Prostate gland (tissue), 2 donors: ENCODE data around the gene PMFBP1. TPM values are rescaled to one million over a fixed set of nuclear protein-coding genes. Genes with fewer than 3 reads are reported as not detected.

Experiments used
- DNase-seq: peaks from one replicate; pipeline ENCODE4 v3.0.0-alpha.2; 2019; ENCODE audit warnings: low spot score
- H3K27ac ChIP-seq, 2 donors: fragments of 200-600 bp; sonication (generic); 2 replicates each; pipeline ENCODE4 v1.5.1; 2017 to 2019
- H3K27me3 ChIP-seq: fragments of 200-600 bp; sonication (generic); replicated peaks from 2 replicates; pipeline ENCODE4 v1.5.1; 2019; ENCODE audit not compliant: insufficient read depth
- H3K36me3 ChIP-seq, 2 donors: fragments of 200-600 bp; sonication (generic); 1 replicate in 1 of 2; 2 replicates in 1 of 2; pipeline versions ENCODE4 v1.5.1 to v1.8.1; 2017 to 2019
- H3K4me1 ChIP-seq: fragments of 200-600 bp; sonication (generic); replicated peaks from 2 replicates; pipeline ENCODE4 v1.5.1; 2019
- H3K4me3 ChIP-seq, 2 donors: fragments of 200-600 bp; sonication (generic); 2 replicates each; pipeline ENCODE4 v1.5.1; 2017 to 2019
- H3K9me3 ChIP-seq: fragments of 200-600 bp; sonication (generic); 2 replicates; pipeline ENCODE4 v1.5.1; 2017
- POLR2A ChIP-seq: fragments of 450-650 bp; IDR thresholded peaks from one replicate; pipeline ENCODE4 v1.6.1; 2016; ENCODE audit warnings: antibody characterized with exemption, mild to moderate bottlenecking
- POLR2AphosphoS5 ChIP-seq: sonication (generic); formaldehyde crosslinking; IDR thresholded peaks from one replicate; pipeline ENCODE4 v1.6.1; 2017; ENCODE audit warnings: antibody characterized with exemption
- WGBS: methylation state at CpG from one replicate; pipeline ENCODE4 v1.1.5; 2018; 5-methylcytosine and 5-hydroxymethylcytosine counted together
- intact Hi-C: fragments of 100-400 bp; cut with DNase I; formaldehyde crosslinking; loops from one replicate; pipeline ENCODE4 v1.14.2; 2022
- total RNA-seq, 2 donors: library from RNA; depleted of rRNA; stranded (reverse); fragments of >200 nt; gene quantifications; one replicate each; pipeline ENCODE4 v1.1.0, GENCODE V29; 2016
- TF ChIP-seq, protein P1 (sequence below), 4 experiments: fragments of 200-600 bp in 2 of 4; fragments of 450-650 bp in 2 of 4; sonication (generic) in 2 of 4; IDR thresholded peaks; 1 replicate in 3 of 4; 2 replicates in 1 of 4; pipeline ENCODE4 v1.5.1; 2016 to 2019; ENCODE audit warnings: antibody characterized with exemption in 4 of 4, mild to moderate bottlenecking in 2 of 4, moderate library complexity in 2 of 4

PMFBP1 gene, protein sequence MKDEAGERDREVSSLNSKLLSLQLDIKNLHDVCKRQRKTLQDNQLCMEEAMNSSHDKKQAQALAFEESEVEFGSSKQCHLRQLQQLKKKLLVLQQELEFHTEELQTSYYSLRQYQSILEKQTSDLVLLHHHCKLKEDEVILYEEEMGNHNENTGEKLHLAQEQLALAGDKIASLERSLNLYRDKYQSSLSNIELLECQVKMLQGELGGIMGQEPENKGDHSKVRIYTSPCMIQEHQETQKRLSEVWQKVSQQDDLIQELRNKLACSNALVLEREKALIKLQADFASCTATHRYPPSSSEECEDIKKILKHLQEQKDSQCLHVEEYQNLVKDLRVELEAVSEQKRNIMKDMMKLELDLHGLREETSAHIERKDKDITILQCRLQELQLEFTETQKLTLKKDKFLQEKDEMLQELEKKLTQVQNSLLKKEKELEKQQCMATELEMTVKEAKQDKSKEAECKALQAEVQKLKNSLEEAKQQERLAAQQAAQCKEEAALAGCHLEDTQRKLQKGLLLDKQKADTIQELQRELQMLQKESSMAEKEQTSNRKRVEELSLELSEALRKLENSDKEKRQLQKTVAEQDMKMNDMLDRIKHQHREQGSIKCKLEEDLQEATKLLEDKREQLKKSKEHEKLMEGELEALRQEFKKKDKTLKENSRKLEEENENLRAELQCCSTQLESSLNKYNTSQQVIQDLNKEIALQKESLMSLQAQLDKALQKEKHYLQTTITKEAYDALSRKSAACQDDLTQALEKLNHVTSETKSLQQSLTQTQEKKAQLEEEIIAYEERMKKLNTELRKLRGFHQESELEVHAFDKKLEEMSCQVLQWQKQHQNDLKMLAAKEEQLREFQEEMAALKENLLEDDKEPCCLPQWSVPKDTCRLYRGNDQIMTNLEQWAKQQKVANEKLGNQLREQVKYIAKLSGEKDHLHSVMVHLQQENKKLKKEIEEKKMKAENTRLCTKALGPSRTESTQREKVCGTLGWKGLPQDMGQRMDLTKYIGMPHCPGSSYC
- 1 to 10 TPM; 1.7 to 5.2 TPM for total RNA-seq

DNA sequence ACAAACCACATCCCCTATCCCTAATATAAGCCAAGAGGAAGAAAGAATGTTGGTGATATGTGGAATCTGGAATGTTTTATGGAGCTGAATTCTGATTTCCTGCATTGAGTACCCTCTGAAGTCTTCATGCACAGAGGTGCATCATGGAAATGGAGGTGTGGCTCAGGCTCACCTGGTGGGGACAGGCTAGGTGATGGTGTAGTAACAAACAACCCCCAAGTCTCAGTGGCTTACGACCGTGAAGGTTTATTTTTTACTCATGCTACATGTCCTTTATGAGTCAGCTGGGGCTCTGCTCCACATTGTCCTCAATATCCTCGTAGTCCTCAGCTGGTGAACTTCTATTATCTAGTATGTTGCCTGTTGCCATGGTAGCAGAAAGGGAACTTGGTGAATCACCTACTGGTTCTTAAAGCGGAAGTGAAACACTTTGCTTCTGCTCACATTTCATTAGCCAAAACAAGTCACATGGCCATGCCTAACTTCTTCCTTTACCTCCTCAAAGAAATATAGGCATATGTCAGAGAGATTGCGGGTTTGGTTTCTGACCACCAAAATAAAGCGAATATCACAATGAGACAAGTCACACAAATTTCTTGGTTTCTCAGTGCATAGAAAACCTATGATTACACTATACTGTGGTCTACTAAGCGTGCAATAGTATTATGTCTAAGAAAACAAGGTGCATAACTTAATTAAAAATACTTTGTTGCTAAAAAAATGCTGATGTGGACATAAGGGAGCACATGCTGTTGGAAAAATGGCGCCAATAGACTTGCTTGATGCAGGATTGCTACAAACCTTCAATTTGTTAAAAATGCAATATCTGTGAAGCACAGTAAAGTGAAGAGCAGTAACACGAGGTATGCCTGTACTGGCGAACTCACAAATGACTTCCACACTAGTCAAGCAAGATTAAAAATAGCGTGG, at the start of gene PMFBP1:
Gene PMFBP1, minus strand, starts transcription at position 51 of the 930 bp plus-strand sequence. CDS start 947 bp downstream, outside the sequence.
- H3K27me3 ChIP-seq = no peaks in the 10 kb centered on the region
- no peak within 1 kb of the TSS for H3K27ac ChIP-seq
- H3K36me3 ChIP-seq = no peaks in the 10 kb centered on the region
- TF ChIP-seq POLR2A = no peak
- TF ChIP-seq, protein P1, sequence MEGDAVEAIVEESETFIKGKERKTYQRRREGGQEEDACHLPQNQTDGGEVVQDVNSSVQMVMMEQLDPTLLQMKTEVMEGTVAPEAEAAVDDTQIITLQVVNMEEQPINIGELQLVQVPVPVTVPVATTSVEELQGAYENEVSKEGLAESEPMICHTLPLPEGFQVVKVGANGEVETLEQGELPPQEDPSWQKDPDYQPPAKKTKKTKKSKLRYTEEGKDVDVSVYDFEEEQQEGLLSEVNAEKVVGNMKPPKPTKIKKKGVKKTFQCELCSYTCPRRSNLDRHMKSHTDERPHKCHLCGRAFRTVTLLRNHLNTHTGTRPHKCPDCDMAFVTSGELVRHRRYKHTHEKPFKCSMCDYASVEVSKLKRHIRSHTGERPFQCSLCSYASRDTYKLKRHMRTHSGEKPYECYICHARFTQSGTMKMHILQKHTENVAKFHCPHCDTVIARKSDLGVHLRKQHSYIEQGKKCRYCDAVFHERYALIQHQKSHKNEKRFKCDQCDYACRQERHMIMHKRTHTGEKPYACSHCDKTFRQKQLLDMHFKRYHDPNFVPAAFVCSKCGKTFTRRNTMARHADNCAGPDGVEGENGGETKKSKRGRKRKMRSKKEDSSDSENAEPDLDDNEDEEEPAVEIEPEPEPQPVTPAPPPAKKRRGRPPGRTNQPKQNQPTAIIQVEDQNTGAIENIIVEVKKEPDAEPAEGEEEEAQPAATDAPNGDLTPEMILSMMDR (IDR thresholded peaks at IDR 0.05) = no peak
- TF ChIP-seq POLR2AphosphoS5 = no peak
- WGBS = 78% methylated on average over 11 of the region's 11 CpGs
- intact Hi-C loops = no loop called here
- H3K4me3 ChIP-seq = no peak within 1 kb of the TSS
- H3K4me1 ChIP-seq = no peaks in the 10 kb centered on the region
- DNase-seq = no peak
- H3K9me3 ChIP-seq = no peaks in the 10 kb centered on the region

DNA sequence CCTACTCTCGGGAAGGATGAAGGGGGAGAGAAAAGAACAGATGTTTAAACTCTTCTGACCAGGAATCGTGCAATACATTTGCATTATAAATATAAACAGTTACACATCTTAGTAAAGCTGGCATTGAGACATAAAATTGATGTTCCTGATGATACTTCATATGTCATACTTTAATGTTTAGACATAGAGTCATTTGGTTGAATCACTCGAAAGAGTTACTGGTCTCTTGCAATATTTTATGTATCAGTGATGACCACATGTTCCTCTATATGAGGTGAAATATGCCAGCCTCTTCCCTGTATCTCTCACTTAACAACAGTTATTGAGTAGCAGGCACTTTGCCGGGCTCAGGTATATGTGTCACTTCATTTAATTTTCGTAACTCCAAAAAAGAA, 49.7 kb upstream of the PMFBP1 start:
- intact Hi-C loops = no loop called here
- WGBS = 65% methylated on average over 5 of the region's 5 CpGs
- Histone ChIP-seq H3K9me3 (no peaks in the 10 kb centered on the region), H3K27ac (no peak overlapping the region), H3K4me1 (no peaks in the 10 kb centered on the region), H3K36me3 (no peaks in the 10 kb centered on the region), H3K4me3 (no peak overlapping the region), H3K27me3 (no peaks in the 10 kb centered on the region)
- TF ChIP-seq POLR2AphosphoS5 = no peak
- TF ChIP-seq POLR2A = no peak
- TF ChIP-seq, protein P1 (IDR thresholded peaks at IDR 0.05) = no peak
- no peak for DNase-seq

DNA sequence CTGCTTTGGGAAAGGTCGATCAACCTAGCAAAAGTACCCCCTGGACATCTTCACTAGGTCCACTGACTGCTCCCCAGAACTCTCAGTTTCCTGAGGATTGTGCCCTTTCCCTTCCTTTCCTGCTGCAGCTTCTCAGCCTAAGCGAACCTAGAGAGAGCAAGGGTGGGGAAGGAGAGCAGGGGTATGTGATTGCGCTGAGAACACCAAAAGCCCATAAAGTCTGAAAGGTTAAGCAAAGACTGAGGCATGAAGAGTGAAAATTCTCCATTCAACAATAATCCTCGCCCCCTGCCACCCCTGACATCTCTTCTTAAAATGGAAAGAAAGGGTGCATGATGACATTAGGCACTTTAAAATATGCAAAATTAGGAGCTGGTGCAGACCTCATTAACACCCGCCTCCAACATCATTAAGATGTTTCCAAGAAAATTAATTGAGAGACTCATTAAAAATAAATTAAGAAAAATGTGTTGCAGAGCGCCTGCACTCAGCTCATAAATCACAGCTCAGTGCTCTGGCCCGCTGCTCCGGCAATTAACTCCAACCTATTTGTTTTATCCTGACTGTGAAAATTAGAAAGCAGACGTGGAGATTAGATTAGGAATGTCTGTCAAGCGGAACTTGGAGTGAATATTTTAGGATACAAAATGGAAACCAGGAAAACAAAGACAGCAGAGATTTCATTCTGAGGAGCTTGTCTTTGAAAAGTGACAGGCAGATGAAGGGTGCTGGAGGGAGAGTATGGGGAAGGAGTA, 49.1 kb upstream of the PMFBP1 start:
- Histone ChIP-seq H3K4me1 (no peaks in the 10 kb centered on the region), H3K27ac (no peak overlapping the region), H3K4me3 (no peak overlapping the region), H3K9me3 (no peaks in the 10 kb centered on the region), H3K27me3 (no peaks in the 10 kb centered on the region), H3K36me3 (no peaks in the 10 kb centered on the region)
- no peak for DNase-seq
- TF ChIP-seq POLR2AphosphoS5 (no peak), POLR2A (no peak)
- TF ChIP-seq, protein P1 (IDR thresholded peaks at IDR 0.05) = no peak
- 49% methylated on average over 10 of the region's 10 CpGs for WGBS
- intact Hi-C loops = no loop called here

DNA sequence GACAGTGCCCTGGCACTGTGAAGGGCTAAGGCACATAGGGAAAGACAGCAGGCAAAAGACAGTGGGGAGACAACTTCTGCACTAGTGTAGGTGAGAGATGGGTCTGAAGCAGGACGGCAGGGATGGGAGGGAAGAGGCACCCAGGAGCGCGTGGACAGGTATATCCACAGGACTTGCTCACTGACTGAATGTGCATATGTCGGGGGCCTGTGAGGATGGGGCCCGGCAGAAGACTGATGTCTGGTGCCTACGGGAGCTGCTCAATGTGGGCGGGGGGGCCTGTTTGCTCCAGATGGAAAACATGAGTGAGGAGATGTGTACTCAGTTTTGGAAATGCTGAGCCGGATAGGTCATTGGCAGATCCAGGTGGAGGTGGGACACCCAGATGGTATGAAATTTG, 47.3 kb upstream of the PMFBP1 start:
- Histone ChIP-seq H3K27me3 (no peaks in the 10 kb centered on the region), H3K4me3 (no peak overlapping the region), H3K9me3 (no peaks in the 10 kb centered on the region), H3K4me1 (no peaks in the 10 kb centered on the region), H3K36me3 (no peaks in the 10 kb centered on the region), H3K27ac (no peak overlapping the region)
- TF ChIP-seq, protein P1 (IDR thresholded peaks at IDR 0.05) = no peak
- TF ChIP-seq POLR2AphosphoS5 (no peak), POLR2A (no peak)
- 94% methylated on average over 8 of the region's 8 CpGs for WGBS
- intact Hi-C loops = no loop called here
- DNase-seq = no peak
